SW480 (cell line): Measurements from ENCODE around the gene ALDH1A3.

Experiments used
- DNase-seq: peaks from one replicate; pipeline ENCODE4 v3.0.0-alpha.2; 2016; ENCODE audit warnings: low spot score

Gene ALDH1A3

GRCh38 chr15:100902436-100903167 lies 23.0 kb downstream of the ALDH1A3 start:
- no peak for DNase-seq

- no peak for DNase-seq
Observed at GRCh38 chr15:100903168-100903554, 23.5 kb downstream of the ALDH1A3 start.

- DNase-seq, result no peak
Observed at GRCh38 chr15:100905850-100906249, 26.2 kb downstream of the ALDH1A3 start.

- no peak for DNase-seq
Observed at GRCh38 chr15:100908466-100908865, 28.8 kb downstream of the ALDH1A3 start.

- no peak for DNase-seq
Observed at GRCh38 chr15:100909565-100909964, 29.9 kb downstream of the ALDH1A3 start.

- no peak for DNase-seq
Observed at GRCh38 chr15:100909989-100910955, 30.6 kb downstream of the ALDH1A3 start.

- DNase-seq, result no peak
Observed at GRCh38 chr15:100911086-100911485, 31.5 kb downstream of the ALDH1A3 start.

- DNase-seq, result no peak
Observed at GRCh38 chr15:100913961-100914360, 34.3 kb downstream of the ALDH1A3 start.

- no peak for DNase-seq
Observed at GRCh38 chr15:100914876-100915275, 35.2 kb downstream of the ALDH1A3 start.

GRCh38 chr15:100918034-100918689 lies 38.5 kb downstream of the ALDH1A3 start:
- DNase-seq, result peak; percentile 87

GRCh38 chr15:100918690-100919480 lies 39.3 kb downstream of the ALDH1A3 start, which contains the start of gene LRRK1:
TSS of gene LRRK1 (plus strand) at chr15:100919357. CDS start at chr15:100924633, 5,276 bp downstream.
- DNase-seq, result peak; percentile 59

GRCh38 chr15:100919481-100920405 lies 40.1 kb downstream of the ALDH1A3 start:
- DNase-seq, result peak; percentile 35

GRCh38 chr15:100920516-100921135 lies 41.0 kb downstream of the ALDH1A3 start:
- no peak for DNase-seq

GRCh38 chr15:100922192-100923040 lies 42.8 kb downstream of the ALDH1A3 start:
- DNase-seq, result no peak

- DNase-seq, result no peak
Observed at GRCh38 chr15:100923076-100923475, 43.4 kb downstream of the ALDH1A3 start.

GRCh38 chr15:100923902-100924301 lies 44.3 kb downstream of the ALDH1A3 start:
- no peak for DNase-seq

GRCh38 chr15:100924436-100924835 lies 44.8 kb downstream of the ALDH1A3 start:
- DNase-seq, result no peak

- DNase-seq, result no peak
Observed at GRCh38 chr15:100925480-100925879, 45.8 kb downstream of the ALDH1A3 start.

- no peak for DNase-seq
Observed at GRCh38 chr15:100926258-100926657, 46.6 kb downstream of the ALDH1A3 start.
